B cell (primary cell): ENCODE data around the gene TMOD2. TPM values are rescaled to one million over a fixed set of nuclear protein-coding genes. Genes with fewer than 3 reads are reported as not detected.

Experiments
- ATAC-seq: fragments of 200-7000 bp; cut with Tn5 transposase; one replicate; pipeline ENCODE4 v1.10.0; 2021; ENCODE audit warnings: low read depth, mild to moderate bottlenecking, moderate number of reproducible peaks, moderate library complexity
- CTCF ChIA-PET: fragments of 350-600 bp; sonication (Branson Sonifier 250); formaldehyde crosslinking; loops from one replicate; lab custom pipeline; 2021; ENCODE audit warnings: antibody characterized with exemption, inconsistent platforms; lab: Charles Lee
- POLR2A ChIA-PET: fragments of 350-600 bp; sonication (Branson Sonifier 250); formaldehyde crosslinking; loops from one replicate; lab custom pipeline; 2021; ENCODE audit warnings: antibody characterized with exemption; lab: Charles Lee
- DNase-seq: peaks from one replicate; pipeline ENCODE4 v3.0.0; 2013
- H2AFZ ChIP-seq: 2 replicates; pipeline ENCODE4 v1.6.1; 2012; ENCODE audit warnings: mild to moderate bottlenecking, low read depth, low read length; ENCODE audit not compliant: insufficient read depth, poor library complexity, severe bottlenecking
- H3K27ac ChIP-seq, 2 donors: 1 replicate in 1 of 2; 2 replicates in 1 of 2; pipeline ENCODE4 v1.5.1; 2012 to 2013; ENCODE audit warnings: low read length in 2 of 2, mild to moderate bottlenecking in 2 of 2, moderate library complexity in 1 of 2
- H3K27me3 ChIP-seq, 4 experiments: fragments of 200-600 bp in 1 of 4; sonication (generic) in 1 of 4; replicated peaks in 1 of 4; 1 replicate in 2 of 4; 2 replicates in 2 of 4; pipeline versions ENCODE4 v1.6.1 to v1.7.0; 2013 to 2016; ENCODE audit warnings: low read length in 3 of 4, mild to moderate bottlenecking in 2 of 4, mixed read lengths in 1 of 4, moderate library complexity in 1 of 4; ENCODE audit not compliant: insufficient read depth in 4 of 4, control insufficient read depth in 3 of 4; ENCODE audit errors: control extremely low read depth in 1 of 4
- H3K36me3 ChIP-seq, 2 experiments: replicated peaks in 1 of 2; 1 replicate in 1 of 2; 2 replicates in 1 of 2; pipeline versions ENCODE4 v1.6.1 to v1.7.1; 2013; ENCODE audit warnings: low read length in 1 of 2; ENCODE audit not compliant: insufficient read depth in 2 of 2, control insufficient read depth in 1 of 2; ENCODE audit errors: control extremely low read depth in 1 of 2, extremely low read depth in 1 of 2
- H3K4me1 ChIP-seq, 2 donors: fragments of 200-600 bp in 1 of 2; sonication (generic) in 1 of 2; 1 replicate in 1 of 2; 2 replicates in 1 of 2; pipeline versions ENCODE4 v1.5.1 to v1.6.1; 2013 to 2017; ENCODE audit warnings: low read length in 2 of 2; ENCODE audit not compliant: control insufficient read depth in 2 of 2, insufficient read depth in 2 of 2
- H3K4me2 ChIP-seq: replicated peaks from 2 replicates; pipeline ENCODE3; 2012; ENCODE audit warnings: mild to moderate bottlenecking, low read depth, low read length; ENCODE audit not compliant: poor library complexity, severe bottlenecking
- H3K4me3 ChIP-seq, 5 experiments: fragments of 200-600 bp in 1 of 5; sonication (generic) in 1 of 5; 1 replicate in 3 of 5; 2 replicates in 2 of 5; pipeline versions ENCODE4 v1.5.1 to v1.7.0; 2011 to 2016; ENCODE audit warnings: low read length in 4 of 5, mild to moderate bottlenecking in 4 of 5, low read depth in 2 of 5, control low read depth in 1 of 5, moderate library complexity in 1 of 5; ENCODE audit not compliant: insufficient read depth in 1 of 5; ENCODE audit errors: control extremely low read depth in 1 of 5, extremely low read depth in 1 of 5
- H3K79me2 ChIP-seq: fragments of 200-600 bp; sonication (generic); one replicate; pipeline ENCODE4 v1.6.0; 2016; ENCODE audit warnings: low read length; ENCODE audit not compliant: control insufficient read depth, insufficient read depth
- H3K9ac ChIP-seq: fragments of 200-600 bp; sonication (generic); 2 replicates; pipeline ENCODE4 v1.6.1; 2017; ENCODE audit warnings: mild to moderate bottlenecking, low read length, moderate library complexity
- H3K9me3 ChIP-seq, 3 donors: one replicate each; pipeline versions ENCODE4 v1.6.1 to v1.7.1; 2013; ENCODE audit warnings: low read length in 2 of 3; ENCODE audit not compliant: control insufficient read depth in 2 of 3, insufficient read depth in 1 of 3; ENCODE audit errors: control extremely low read depth in 1 of 3
- H4K20me1 ChIP-seq: 2 replicates; pipeline ENCODE4 v1.6.0; 2012; ENCODE audit warnings: mild to moderate bottlenecking, low read length; ENCODE audit not compliant: insufficient read depth, control insufficient read depth, poor library complexity, severe bottlenecking
- H3K27ac Mint-ChIP-seq: one replicate; pipeline ENCODE4 v1.8.0; 2021; ENCODE audit warnings: mixed read lengths
- H3K27me3 Mint-ChIP-seq: one replicate; pipeline ENCODE4 v1.8.0; 2021; ENCODE audit warnings: mixed read lengths
- H3K4me1 Mint-ChIP-seq: one replicate; pipeline ENCODE4 v1.8.0; 2021; ENCODE audit warnings: mixed read lengths
- H3K4me3 Mint-ChIP-seq: one replicate; pipeline ENCODE4 v1.8.0; 2021; ENCODE audit warnings: mixed read lengths
- H3K9me3 Mint-ChIP-seq: one replicate; pipeline ENCODE4 v1.8.0; 2022; ENCODE audit warnings: mixed read lengths; ENCODE audit not compliant: insufficient read depth
- CTCF ChIP-seq: fragments of 200-600 bp; IDR thresholded peaks from one replicate; pipeline ENCODE4 v1.8.0; 2022; ENCODE audit warnings: antibody characterized with exemption, mild to moderate bottlenecking
- EZH2 ChIP-seq: IDR thresholded peaks from 2 replicates; pipeline ENCODE4 v1.6.1; 2012; ENCODE audit warnings: borderline replicate concordance, low read depth, mild to moderate bottlenecking, moderate library complexity, low read length; ENCODE audit not compliant: insufficient read depth, poor library complexity, severe bottlenecking
- WGBS: methylation state at CpG from one replicate; pipeline ENCODE4 v1.1.5; 2013; ENCODE audit warnings: missing lambda C conversion rate; ENCODE audit not compliant: insufficient coverage; 5-methylcytosine and 5-hydroxymethylcytosine counted together
- intact Hi-C: fragments of 100-400 bp; cut with micrococcal nuclease; formaldehyde crosslinking; loops from one replicate; pipeline ENCODE4 v1.10.0; 2022
- polyA plus RNA-seq: library from polyadenylated mRNA; depleted of rRNA; stranded (reverse); fragments of >200 nt; gene quantifications from 2 replicates; pipeline ENCODE4 v1.2.3, GENCODE V29; 2012
- total RNA-seq, 2 donors: library from RNA; stranded (reverse); fragments of 120-200 nt in 1 of 2; gene quantifications; 1 replicate in 1 of 2; 2 replicates in 1 of 2; pipeline versions ENCODE4 v1.2.3 to v1.2.4, GENCODE V29; 2013 to 2022

TMOD2 gene
- total and polyA plus RNA-seq, 2 donors (not counting 1 experiment from before 2014, with no cell fraction given): 5.7 to 25.9 TPM

GRCh38 chr15:51706926-51707608, 44.3 kb upstream of the TMOD2 start:
- ChIA-PET CTCF (interaction anchor here (1.4 to 1.5 kb wide), 2 partner anchors 69 kb away, joined by 4 read pairs; no protein-coding TSS in a partner anchor), POLR2A (interaction anchor here (0.5 kb wide), 1 partner anchor 17 kb away, joined by 3 read pairs; no protein-coding TSS in a partner anchor)
- Mint-ChIP-seq H3K27ac (no peak overlapping the region), H3K27me3 (no peaks in the 10 kb centered on the region), H3K4me1 (no peaks in the 10 kb centered on the region), H3K9me3 (no peaks in the 10 kb centered on the region), H3K4me3 (no peak overlapping the region)
- H3K27me3 ChIP-seq: no peaks in the 10 kb centered on the region
- no peaks in the 10 kb centered on the region for H4K20me1 ChIP-seq
- no CpG with 5 or more reads among the region's 2 CpGs for WGBS
- TF ChIP-seq EZH2 (no peak), CTCF (no peak)
- no peaks in the 10 kb centered on the region for H3K4me1 ChIP-seq
- no peak overlapping the region for H3K27ac ChIP-seq
- no peak overlapping the region for H3K4me2 ChIP-seq
- no peak for ATAC-seq
- H3K9ac ChIP-seq: no peak overlapping the region
- H2AFZ ChIP-seq: no peak overlapping the region
- DNase-seq: no peak
- H3K9me3 ChIP-seq: no peaks in the 10 kb centered on the region
- no peak overlapping the region for H3K4me3 ChIP-seq
- no peaks in the 10 kb centered on the region for H3K79me2 ChIP-seq
- no peaks in the 10 kb centered on the region for H3K36me3 ChIP-seq
- intact Hi-C loops: no loop called here

GRCh38 chr15:51708013-51708412, 43.4 kb upstream of the TMOD2 start:
- intact Hi-C loops: no loop called here
- Mint-ChIP-seq H3K27ac (no peak overlapping the region), H3K9me3 (no peaks in the 10 kb centered on the region), H3K4me3 (no peak overlapping the region), H3K4me1 (no peaks in the 10 kb centered on the region), H3K27me3 (no peaks in the 10 kb centered on the region)
- no peaks in the 10 kb centered on the region for H4K20me1 ChIP-seq
- ATAC-seq (no peak), DNase-seq (no peak)
- no peak overlapping the region for H3K4me3 ChIP-seq
- no peaks in the 10 kb centered on the region for H3K27me3 ChIP-seq
- no peaks in the 10 kb centered on the region for H3K36me3 ChIP-seq
- H3K9me3 ChIP-seq: no peaks in the 10 kb centered on the region
- no peaks in the 10 kb centered on the region for H3K79me2 ChIP-seq
- no peak for TF ChIP-seq EZH2
- no peak for TF ChIP-seq CTCF
- CTCF ChIA-PET: interaction anchor here (1.4 kb wide), 2 partner anchors 58 to 68 kb away, joined by 4 to 7 read pairs; no protein-coding TSS in a partner anchor
- no peaks in the 10 kb centered on the region for H3K4me1 ChIP-seq
- no peak overlapping the region for H3K27ac ChIP-seq
- POLR2A ChIA-PET: interaction anchor here (0.5 kb wide), 1 partner anchor 58 kb away, joined by 5 read pairs; no protein-coding TSS in a partner anchor
- 98% methylated on average over 4 of the region's 5 CpGs for WGBS
- no peak overlapping the region for H2AFZ ChIP-seq
- no peak overlapping the region for H3K9ac ChIP-seq
- no peak overlapping the region for H3K4me2 ChIP-seq
